Ovary (tissue), 3 donors: ENCODE data around the gene LTBR.

ENCODE experiments used
- CTCF ChIP-seq, 3 donors: fragments of 450-650 bp in 2 of 3; fragments of 200-600 bp in 1 of 3; IDR thresholded peaks; one replicate each; pipeline versions ENCODE4 v1.5.1 to v1.8.0; 2016 to 2022; ENCODE audit warnings: antibody characterized with exemption in 3 of 3, mild to moderate bottlenecking in 1 of 3
- EP300 ChIP-seq: sonication (generic); formaldehyde crosslinking; IDR thresholded peaks from one replicate; pipeline ENCODE4 v1.6.1; 2017; ENCODE audit warnings: antibody characterized with exemption
- POLR2A ChIP-seq: fragments of 450-650 bp; IDR thresholded peaks from one replicate; pipeline ENCODE4 v1.6.1; 2017; ENCODE audit warnings: antibody characterized with exemption, mild to moderate bottlenecking, moderate library complexity
- donor health status: DM: no; HTN: no; CAD: no.

DNA sequence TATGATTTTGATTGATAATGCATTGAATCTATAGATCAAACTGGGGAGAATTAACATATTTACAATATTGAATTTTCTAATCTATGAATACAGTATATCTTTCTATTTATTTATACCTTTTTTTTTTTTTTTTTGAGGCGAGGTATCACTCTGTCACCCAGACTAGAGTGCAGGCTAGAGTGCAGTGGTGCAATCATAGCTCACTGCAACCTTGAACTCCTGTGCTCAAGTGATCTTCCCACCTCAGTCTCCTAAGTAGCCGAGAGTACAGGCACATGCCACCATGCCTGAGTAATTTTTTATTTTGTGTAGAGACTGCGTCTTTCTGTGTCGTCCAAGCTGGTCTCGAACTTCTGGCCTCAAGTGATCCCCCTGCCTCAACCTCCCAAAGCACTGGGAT lies 20.4 kb downstream of the LTBR start:
- TF ChIP-seq CTCF (IDR thresholded peaks at IDR 0.05) = no peak
- TF ChIP-seq POLR2A = no peak
- TF ChIP-seq EP300 = no peak
